Transverse colon (tissue), 4 donors: ENCODE results near the gene OLFML3. TPM values are rescaled to one million over a fixed set of nuclear protein-coding genes. Genes with fewer than 3 reads are reported as not detected.

Source experiments
- DNase-seq: peaks from one replicate; pipeline ENCODE4 v3.0.0-alpha.2; 2019
- H3K27ac ChIP-seq, 4 donors: fragments of 200-600 bp; sonication (generic); 2 replicates each; pipeline ENCODE4 v1.5.1; 2016 to 2018; ENCODE audit warnings: inconsistent platforms in 4 of 4
- H3K27me3 ChIP-seq: fragments of 200-600 bp; sonication (generic); 2 replicates; pipeline ENCODE4 v1.5.1; 2017; ENCODE audit warnings: inconsistent platforms
- H3K36me3 ChIP-seq, 4 donors: fragments of 200-600 bp; sonication (generic); 2 replicates each; pipeline ENCODE4 v1.5.1; 2017 to 2019; ENCODE audit warnings: inconsistent platforms in 4 of 4
- H3K4me1 ChIP-seq, 4 donors: fragments of 200-600 bp; sonication (generic); 2 replicates each; pipeline ENCODE4 v1.5.1; 2017 to 2020; ENCODE audit warnings: inconsistent platforms in 4 of 4
- H3K4me3 ChIP-seq, 4 donors: fragments of 200-600 bp; sonication (generic); 1 replicate in 1 of 4; 2 replicates in 3 of 4; pipeline versions ENCODE4 v1.5.1 to v1.6.1; 2017 to 2019; ENCODE audit warnings: inconsistent platforms in 4 of 4
- H3K9me3 ChIP-seq, 2 donors: fragments of 200-600 bp; sonication (generic); 2 replicates each; pipeline ENCODE4 v1.5.1; 2017 to 2019; ENCODE audit warnings: inconsistent platforms in 2 of 2
- CTCF ChIP-seq, 5 experiments: fragments of 200-600 bp in 3 of 5; fragments of 450-650 bp in 2 of 5; sonication (generic) in 3 of 5; IDR thresholded peaks; 1 replicate in 2 of 5; 2 replicates in 3 of 5; pipeline ENCODE4 v1.5.1; 2016 to 2017; ENCODE audit warnings: antibody characterized with exemption in 5 of 5, inconsistent platforms in 3 of 5, mild to moderate bottlenecking in 2 of 5, moderate library complexity in 1 of 5
- EP300 ChIP-seq: sonication (generic); formaldehyde crosslinking; IDR thresholded peaks from one replicate; pipeline ENCODE4 v1.6.1; 2017; ENCODE audit warnings: antibody characterized with exemption, low read depth
- POLR2A ChIP-seq: fragments of 450-650 bp; IDR thresholded peaks from one replicate; pipeline ENCODE4 v1.6.1; 2016; ENCODE audit warnings: antibody characterized with exemption, mild to moderate bottlenecking, moderate library complexity
- POLR2AphosphoS5 ChIP-seq, 3 donors: sonication (generic); formaldehyde crosslinking; IDR thresholded peaks; one replicate each; pipeline ENCODE4 v1.6.1; 2016; ENCODE audit warnings: antibody characterized with exemption in 3 of 3
- WGBS, 2 donors: methylation state at CpG; one replicate each; pipeline ENCODE4 v1.1.5; 2018; ENCODE audit warnings: low coverage in 1 of 2; 5-methylcytosine and 5-hydroxymethylcytosine counted together
- in situ Hi-C, 4 donors: fragments of 200-750 bp; cut with MboI; loops; one replicate each; pipeline versions ENCODE4 v1.15.0 to v1.15.1; 2017; ENCODE audit warnings: low sequenced_read_pairs in 3 of 4, low pct_ligation_motif_present in 1 of 4, low pct_unique_long_range_greater_than_20kb in 1 of 4
- intact Hi-C: fragments of 100-400 bp; cut with DNase I; formaldehyde crosslinking; loops from one replicate; pipeline ENCODE4 v1.15.1; 2023; ENCODE audit warnings: low total_unique reads
- total RNA-seq, 4 donors: library from RNA; depleted of rRNA; stranded (reverse); fragments of >200 nt; gene quantifications; one replicate each; pipeline ENCODE4 v1.1.0, GENCODE V29; 2016

The OLFML3 gene
- total RNA-seq, 4 donors from 2014 or later, result 15.7 to 29.2 (median 24.3) TPM

DNA sequence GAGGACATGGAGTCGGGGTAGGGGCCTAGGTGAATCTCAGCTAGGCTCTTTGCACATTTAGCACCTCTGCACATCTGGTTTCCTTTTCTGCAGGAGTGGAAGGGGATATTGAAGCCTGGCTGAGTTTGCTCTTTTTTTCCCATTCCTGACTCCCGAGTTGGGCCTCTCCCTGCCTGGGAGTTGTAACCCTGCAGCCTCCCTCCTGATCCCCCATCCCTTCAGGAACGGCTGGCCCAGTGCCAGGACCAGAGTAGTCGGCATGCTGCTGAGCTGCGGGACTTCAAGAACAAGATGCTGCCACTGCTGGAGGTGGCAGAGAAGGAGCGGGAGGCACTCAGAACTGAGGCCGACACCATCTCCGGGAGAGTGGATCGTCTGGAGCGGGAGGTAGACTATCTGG, 836 bp downstream of the OLFML3 start:
- Histone ChIP-seq H3K4me1 (peaks cover 21 to 85% (median 36%) of the 10 kb centered on the region in 4 donors), H3K27me3 (no peaks in the 10 kb centered on the region), H3K9me3 (no peaks in the 10 kb centered on the region), H3K4me3 (peak overlapping the region in 3 of 4 donors; percentile 18 to 38 (median 20)), H3K27ac (peak overlapping the region; percentile 81 to 89 (median 84)), H3K36me3 (no peaks in the 10 kb centered on the region)
- TF ChIP-seq POLR2AphosphoS5 (IDR thresholded peaks at IDR 0.05), result no peak
- TF ChIP-seq EP300, result no peak
- no peak for TF ChIP-seq POLR2A
- no peak for TF ChIP-seq CTCF (IDR thresholded peaks at IDR 0.05)
- DNase-seq, result peak; percentile 41
- intact Hi-C loops, result loop anchor here (5.0 kb wide), 1 partner anchor 302 kb away; no protein-coding TSS in a partner anchor
- 59 to 100% methylated on average over 4 to 10 of the region's 10 CpGs for WGBS, 2 donors
- in situ Hi-C loops, result loop anchor here in 1 of 4 donors (10.0 kb wide), 1 partner anchor 295 kb away; no protein-coding TSS in a partner anchor

- Histone ChIP-seq H3K27ac (peak overlapping the region; percentile 81 to 89 (median 84)), H3K9me3 (no peaks in the 10 kb centered on the region), H3K4me3 (peak overlapping the region in 3 of 4 donors; percentile 5 to 26 (median 10)), H3K27me3 (no peaks in the 10 kb centered on the region), H3K36me3 (no peaks in the 10 kb centered on the region), H3K4me1 (peaks cover 18 to 64% (median 27%) of the 10 kb centered on the region in 4 donors)
- in situ Hi-C loops (loop anchor here in 1 of 4 donors (10.0 kb wide), 1 partner anchor 293 kb away; no protein-coding TSS in a partner anchor), intact Hi-C loops (loop anchor here (5.0 kb wide), 1 partner anchor 300 kb away; no protein-coding TSS in a partner anchor)
- DNase-seq, result peak; percentile 53
- 27% methylated on average over 18 of the region's 18 CpGs; no CpG with 5 or more reads in 1 of the 2 donors for WGBS, 2 donors
- TF ChIP-seq CTCF (IDR thresholded peaks at IDR 0.05) (no peak), POLR2A (no peak), POLR2AphosphoS5 (IDR thresholded peaks at IDR 0.05) (peak in 2 of 3 donors; percentile 4 to 34), EP300 (no peak)
Measured at GRCh38 chr1:113981962-113982931, 3.0 kb downstream of the OLFML3 start.

GRCh38 chr1:113982949-113983348, 3.7 kb downstream of the OLFML3 start:
- DNase-seq, result no peak
- H3K27me3 ChIP-seq, result no peaks in the 10 kb centered on the region
- TF ChIP-seq POLR2AphosphoS5 (IDR thresholded peaks at IDR 0.05) (no peak), EP300 (no peak), POLR2A (no peak), CTCF (IDR thresholded peaks at IDR 0.05) (no peak)
- H3K27ac ChIP-seq, result peak overlapping the region; percentile 81 to 89 (median 84)
- peak overlapping the region in 3 of 4 donors; percentile 5 to 26 (median 10) for H3K4me3 ChIP-seq
- WGBS, 2 donors, result 40 to 56% methylated on average over 1 to 5 of the region's 5 CpGs
- H3K4me1 ChIP-seq, result peaks cover 18 to 58% (median 27%) of the 10 kb centered on the region in 4 donors
- no peaks in the 10 kb centered on the region for H3K9me3 ChIP-seq
- intact Hi-C loops (loop anchor here (5.0 kb wide), 1 partner anchor 299 kb away; no protein-coding TSS in a partner anchor), in situ Hi-C loops (loop anchor here in 1 of 4 donors (10.0 kb wide), 1 partner anchor 292 kb away; no protein-coding TSS in a partner anchor)
- H3K36me3 ChIP-seq, result no peaks in the 10 kb centered on the region

DNA sequence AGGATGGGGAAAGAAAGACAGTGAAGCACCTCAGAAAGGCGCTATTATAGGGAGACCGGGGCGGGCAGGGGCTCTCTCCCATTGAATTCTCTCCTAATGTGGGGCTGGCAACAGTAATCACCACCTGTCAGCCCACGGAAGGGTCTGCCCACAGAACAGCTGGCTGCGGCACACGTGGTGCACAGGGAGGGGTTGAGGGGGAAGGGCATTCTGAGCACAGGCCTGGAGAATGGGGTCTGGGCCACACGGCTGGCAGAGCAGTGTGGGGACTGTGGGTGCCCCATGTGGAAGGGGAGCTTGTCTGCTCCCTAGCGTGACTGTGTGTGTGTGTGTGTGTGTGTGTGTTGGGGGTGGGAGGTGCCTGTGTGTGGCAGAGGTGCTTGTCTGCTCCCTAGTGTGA, 4.1 kb downstream of the OLFML3 start:
- Histone ChIP-seq H3K9me3 (no peaks in the 10 kb centered on the region), H3K36me3 (no peaks in the 10 kb centered on the region), H3K27me3 (no peaks in the 10 kb centered on the region), H3K4me3 (peak overlapping the region in 2 of 4 donors; percentile 5 to 26), H3K4me1 (peaks cover 18 to 54% (median 26%) of the 10 kb centered on the region in 4 donors), H3K27ac (peak overlapping the region; percentile 81 to 89 (median 84))
- no peak for TF ChIP-seq POLR2A
- no peak for TF ChIP-seq EP300
- TF ChIP-seq CTCF (IDR thresholded peaks at IDR 0.05), result no peak
- TF ChIP-seq POLR2AphosphoS5 (IDR thresholded peaks at IDR 0.05), result no peak
- intact Hi-C loops (loop anchor here (5.0 kb wide), 1 partner anchor 299 kb away; no protein-coding TSS in a partner anchor), in situ Hi-C loops (loop anchor here in 1 of 4 donors (10.0 kb wide), 1 partner anchor 291 kb away; no protein-coding TSS in a partner anchor)
- 43% methylated on average over 8 of the region's 8 CpGs; no CpG with 5 or more reads in 1 of the 2 donors for WGBS, 2 donors
- no peak for DNase-seq
